Amygdala (tissue), 56 donors: ENCODE results near the gene VPS13D.
"Not testable (repeated sequence)": the region's sequence is repeated elsewhere in the genome, so short reads cannot be mapped to it uniquely, and the experiment has no call there.

ENCODE experiments used
- DNase-seq, 56 donors: peaks; one replicate each; lab custom pipeline; 2025; lab: John Stamatoyannopoulos, UW

VPS13D gene

DNA sequence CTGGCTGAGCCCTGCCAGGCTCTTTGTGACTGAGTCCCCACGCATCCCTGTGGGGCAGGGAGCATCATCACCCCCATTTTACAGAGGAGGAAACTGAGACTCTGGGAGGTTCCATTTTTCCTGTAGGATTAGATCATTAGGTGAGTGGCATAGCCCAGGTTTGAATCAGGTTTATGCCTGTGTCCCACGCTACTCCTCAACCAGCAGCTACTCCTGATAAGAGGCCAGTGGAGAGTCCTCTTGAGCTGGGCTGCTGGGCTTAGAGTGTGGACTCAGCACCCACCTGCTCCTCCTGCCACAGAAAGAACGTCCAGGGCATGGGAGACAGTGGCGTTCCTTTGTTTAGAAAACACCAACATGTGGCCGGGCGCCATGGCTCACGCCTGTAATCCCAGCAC is 32.3 kb upstream of the VPS13D start:
- no peak for DNase-seq

- no peak for DNase-seq
Measured at GRCh38 chr1:12200208-12200607, 29.6 kb upstream of the VPS13D start.

DNA sequence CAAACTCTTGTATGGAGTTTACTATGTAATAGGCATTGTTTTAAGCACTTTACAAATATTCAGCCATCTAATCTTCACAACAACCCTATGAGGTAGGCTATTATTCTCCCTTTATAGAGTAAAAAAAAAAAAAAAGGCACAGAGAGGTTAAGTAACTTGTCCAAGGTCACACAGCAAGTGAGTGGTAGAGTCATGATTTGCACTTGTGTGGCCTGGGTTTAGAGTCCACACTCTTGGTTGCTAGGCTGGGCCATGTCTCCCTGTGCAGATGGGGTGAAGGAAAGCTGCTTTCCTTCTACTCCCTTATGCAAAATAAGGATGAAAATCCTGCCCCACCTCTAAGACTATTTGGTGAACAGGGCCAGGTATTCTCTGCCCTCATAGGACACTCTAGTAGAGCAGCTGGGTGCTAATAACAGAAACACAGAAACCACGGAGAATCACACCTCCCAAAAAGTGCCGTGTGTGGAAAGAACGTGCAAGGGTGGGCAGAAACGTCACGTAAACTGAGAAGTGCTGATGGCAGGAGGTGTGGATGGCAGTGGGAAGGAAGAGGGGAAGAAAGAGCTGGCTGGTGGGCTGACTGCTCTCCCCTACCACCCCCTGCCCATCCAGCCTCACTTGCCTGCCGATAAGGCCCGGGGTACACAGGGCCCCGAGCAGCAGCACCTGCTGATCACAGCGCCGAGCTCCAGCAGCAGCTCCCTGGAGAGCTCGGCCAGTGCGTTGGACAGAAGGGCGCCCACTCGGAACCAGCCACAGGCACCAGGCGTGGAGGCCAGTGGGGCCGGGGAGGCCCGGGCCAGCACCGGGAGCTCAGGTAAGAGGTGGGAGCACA is 28.3 kb upstream of the VPS13D start:
- DNase-seq: no peak

DNA sequence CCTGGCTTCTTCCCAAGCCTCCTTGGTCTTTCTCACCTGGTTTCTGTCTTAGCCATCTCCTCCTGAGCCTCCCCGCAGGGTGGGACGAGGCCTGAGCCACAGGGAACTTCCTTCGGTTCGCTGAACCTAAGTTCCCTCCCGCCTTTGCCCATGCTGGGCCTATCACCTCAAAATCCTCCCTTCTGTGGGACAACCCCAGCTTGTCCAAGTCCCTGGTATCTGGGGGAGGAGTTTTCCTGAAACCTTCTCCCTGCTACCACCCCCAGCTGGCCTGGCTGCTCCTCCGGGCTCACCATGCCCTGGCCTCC is 27.7 kb upstream of the VPS13D start:
- DNase-seq: no peak

- no peak for DNase-seq
Measured at GRCh38 chr1:12202577-12202976, 27.3 kb upstream of the VPS13D start.

- DNase-seq: no peak
Measured at GRCh38 chr1:12203216-12204007, 26.4 kb upstream of the VPS13D start.

DNA sequence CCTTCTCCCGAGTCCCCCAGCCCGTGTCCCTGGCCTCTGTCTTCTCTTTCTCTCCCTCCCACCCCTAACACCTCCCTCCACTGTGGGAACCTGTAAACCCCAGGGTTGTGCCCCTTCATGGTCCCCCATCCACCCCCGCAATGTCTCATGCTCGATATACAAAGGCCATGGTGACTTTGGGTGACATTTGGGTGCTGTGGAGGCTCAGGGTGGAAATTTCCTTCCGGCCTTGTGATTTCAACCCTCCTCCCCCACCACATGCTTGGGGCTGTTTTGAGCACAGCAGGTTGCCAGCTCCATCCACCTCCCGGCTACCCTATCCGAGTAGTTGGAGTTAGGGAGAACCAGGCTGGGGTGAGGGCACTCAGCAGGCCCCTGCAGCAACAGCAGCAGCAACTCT is 25.7 kb upstream of the VPS13D start:
- no peak for DNase-seq

GRCh38 chr1:12204754-12205658 is 24.8 kb upstream of the VPS13D start:
- no peak for DNase-seq

GRCh38 chr1:12206238-12206637 is 23.6 kb upstream of the VPS13D start:
- no peak for DNase-seq

GRCh38 chr1:12206792-12207424 is 22.9 kb upstream of the VPS13D start:
- DNase-seq: no peak

DNA sequence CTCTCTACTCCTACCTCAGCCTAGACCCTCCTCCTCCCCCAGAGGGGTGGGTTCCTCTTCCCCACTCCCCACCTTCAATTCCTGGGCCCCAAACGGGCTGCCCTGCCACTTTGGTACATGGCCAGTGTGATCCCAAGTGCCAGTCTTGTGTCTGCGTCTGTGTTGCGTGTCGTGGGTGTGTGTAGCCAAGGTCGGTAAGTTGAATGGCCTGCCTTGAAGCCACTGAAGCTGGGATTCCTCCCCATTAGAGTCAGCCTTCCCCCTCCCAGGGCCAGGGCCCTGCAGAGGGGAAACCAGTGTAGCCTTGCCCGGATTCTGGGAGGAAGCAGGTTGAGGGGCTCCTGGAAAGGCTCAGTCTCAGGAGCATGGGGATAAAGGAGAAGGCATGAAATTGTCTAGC is 21.6 kb upstream of the VPS13D start:
- no peak for DNase-seq

- DNase-seq: peak in 53 of 56 donors; percentile 6 to 92 (median 63)
Measured at GRCh38 chr1:12208764-12209494, 20.9 kb upstream of the VPS13D start.

- no peak for DNase-seq
Measured at GRCh38 chr1:12209495-12209832, 20.4 kb upstream of the VPS13D start.

DNA sequence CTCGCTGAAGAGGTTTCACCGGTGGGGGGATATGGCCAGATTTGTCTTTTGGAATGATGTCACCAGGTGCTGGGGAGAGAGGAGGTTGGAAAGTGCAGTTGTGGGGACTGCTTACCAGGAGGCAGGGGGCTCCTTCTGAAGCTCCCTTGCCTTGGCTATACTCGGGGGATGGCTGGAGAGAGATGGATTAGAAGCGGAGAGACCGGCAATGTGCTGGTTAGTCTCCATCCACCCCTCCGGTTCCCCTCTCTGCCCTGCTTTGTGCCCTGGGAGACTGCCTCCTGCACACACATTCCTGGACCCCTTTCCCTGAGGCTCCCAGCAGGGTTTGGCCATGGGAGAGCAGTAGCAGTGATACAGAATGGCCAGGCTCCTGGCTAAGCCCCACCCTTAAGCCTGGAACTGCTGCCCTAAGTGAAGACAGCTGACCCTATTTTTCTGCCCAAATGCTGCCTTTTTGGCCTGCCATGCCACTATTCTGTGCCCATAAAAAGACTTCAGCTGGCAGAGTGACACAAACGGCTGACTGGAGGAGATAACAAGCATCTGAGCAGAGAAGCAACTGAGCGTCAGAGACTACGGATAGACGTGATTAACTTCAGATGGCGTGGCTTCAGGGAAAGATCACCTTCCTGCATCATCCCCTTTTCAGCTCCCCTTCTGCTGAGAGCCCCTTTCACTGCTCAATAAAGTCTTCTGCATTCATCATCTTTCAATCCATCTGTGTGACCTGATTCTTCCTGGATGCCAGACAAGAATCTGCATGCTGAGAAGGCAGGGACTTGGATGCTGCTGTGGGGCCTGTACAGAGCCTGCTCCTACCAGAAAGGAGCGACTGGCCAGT is 14.5 kb upstream of the VPS13D start:
- no peak for DNase-seq

DNA sequence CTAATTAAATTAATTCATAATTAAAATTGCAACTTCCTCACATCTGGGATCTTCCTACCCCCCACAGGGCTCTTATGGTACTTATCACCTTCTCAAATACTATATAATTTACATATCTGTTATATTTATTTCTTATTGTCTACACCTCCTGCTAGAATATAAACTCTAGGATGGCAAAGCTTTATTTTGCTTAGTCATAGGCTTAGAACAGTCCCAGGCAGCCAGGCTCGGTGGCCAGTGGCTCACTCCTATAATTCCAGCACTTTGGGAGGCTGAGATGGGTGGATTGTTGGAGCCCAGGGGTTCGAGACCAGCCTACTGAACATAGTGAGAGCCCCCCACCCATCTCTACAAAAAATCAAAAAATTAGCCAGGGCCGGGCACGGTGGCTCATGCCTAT is 10.0 kb upstream of the VPS13D start:
- DNase-seq: no peak

- no peak for DNase-seq
Measured at GRCh38 chr1:12220890-12221289, 8.9 kb upstream of the VPS13D start.

GRCh38 chr1:12222700-12223099 is 7.1 kb upstream of the VPS13D start:
- DNase-seq: not testable (repeated sequence)

DNA sequence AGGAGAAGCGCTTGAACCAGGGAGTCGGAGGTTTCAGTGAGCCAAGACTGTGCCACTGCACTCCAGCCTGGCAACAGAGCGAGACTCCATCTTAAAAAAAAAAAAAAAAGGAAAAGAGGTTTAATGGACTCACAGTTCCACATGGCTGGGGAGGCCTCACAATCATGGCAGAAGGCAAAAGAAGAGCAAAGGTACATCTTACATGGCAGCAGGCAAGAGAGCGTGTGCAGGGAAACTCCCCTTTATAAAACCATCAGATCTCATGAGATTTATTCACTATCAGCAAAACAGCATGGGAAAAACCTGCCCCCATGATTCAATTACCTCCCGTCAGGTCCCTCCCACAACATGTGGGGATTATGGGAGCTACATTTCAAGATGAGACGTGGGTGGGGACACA is 5.7 kb upstream of the VPS13D start:
- DNase-seq: not testable (repeated sequence)

DNA sequence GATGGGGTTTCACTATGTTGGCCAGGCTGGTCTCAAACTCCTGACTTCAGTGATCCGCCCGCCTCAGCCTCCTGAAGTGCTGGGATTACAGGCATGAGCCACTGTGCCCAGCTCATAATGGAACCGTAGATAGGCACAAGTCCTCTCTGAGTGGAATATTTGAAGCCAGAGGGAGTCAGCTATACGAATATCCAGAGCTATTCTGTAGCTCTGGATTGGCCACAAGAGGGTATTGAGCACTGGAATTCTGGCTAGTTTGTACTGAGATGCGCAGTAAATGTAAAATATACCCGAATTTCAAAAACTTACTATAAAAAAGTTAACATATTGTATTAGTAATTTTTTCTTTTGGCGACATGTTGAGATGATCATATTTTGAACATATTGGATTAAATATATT is 851 bp upstream of the VPS13D start:
- DNase-seq: no peak
